ENCODE measurements around the gene ABCA4. TPM values are rescaled to one million over a fixed set of nuclear protein-coding genes. Genes with fewer than 3 reads are reported as not detected.

ABCA4 gene
- total RNA-seq, 1 donor from 2014 or later = 0.49 TPM

DNA sequence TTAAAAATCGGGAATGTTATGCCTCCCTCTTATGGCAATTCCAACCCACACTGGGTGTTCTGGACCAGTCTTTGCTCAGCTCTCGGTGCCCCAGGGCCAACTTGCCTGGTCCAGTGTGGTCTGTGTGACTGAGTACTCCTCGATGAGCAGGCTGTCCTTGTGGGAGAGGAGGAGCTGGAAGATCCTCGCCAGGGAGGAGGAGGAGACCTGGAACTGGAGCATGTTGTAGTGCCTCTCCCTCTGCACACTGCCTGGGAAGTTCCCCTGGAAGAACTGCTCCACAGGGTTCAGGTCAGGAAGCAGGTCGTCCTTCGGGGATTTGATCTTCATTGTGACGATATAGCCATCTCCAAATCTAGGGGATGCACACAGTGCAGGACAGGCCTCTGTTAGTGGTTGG is 123.2 kb downstream of the ABCA4 start:
- DNase-seq (ENCODE audit: extremely low spot score in 2 of 2) = peak in 1 of 2 donors; percentile 72
- H3K27me3 ChIP-seq = no peaks in the 10 kb centered on the region
- no peak overlapping the region for H3K27ac ChIP-seq
- H3K4me1 ChIP-seq = no peaks in the 10 kb centered on the region
- TF ChIP-seq, protein P1, sequence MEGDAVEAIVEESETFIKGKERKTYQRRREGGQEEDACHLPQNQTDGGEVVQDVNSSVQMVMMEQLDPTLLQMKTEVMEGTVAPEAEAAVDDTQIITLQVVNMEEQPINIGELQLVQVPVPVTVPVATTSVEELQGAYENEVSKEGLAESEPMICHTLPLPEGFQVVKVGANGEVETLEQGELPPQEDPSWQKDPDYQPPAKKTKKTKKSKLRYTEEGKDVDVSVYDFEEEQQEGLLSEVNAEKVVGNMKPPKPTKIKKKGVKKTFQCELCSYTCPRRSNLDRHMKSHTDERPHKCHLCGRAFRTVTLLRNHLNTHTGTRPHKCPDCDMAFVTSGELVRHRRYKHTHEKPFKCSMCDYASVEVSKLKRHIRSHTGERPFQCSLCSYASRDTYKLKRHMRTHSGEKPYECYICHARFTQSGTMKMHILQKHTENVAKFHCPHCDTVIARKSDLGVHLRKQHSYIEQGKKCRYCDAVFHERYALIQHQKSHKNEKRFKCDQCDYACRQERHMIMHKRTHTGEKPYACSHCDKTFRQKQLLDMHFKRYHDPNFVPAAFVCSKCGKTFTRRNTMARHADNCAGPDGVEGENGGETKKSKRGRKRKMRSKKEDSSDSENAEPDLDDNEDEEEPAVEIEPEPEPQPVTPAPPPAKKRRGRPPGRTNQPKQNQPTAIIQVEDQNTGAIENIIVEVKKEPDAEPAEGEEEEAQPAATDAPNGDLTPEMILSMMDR (IDR thresholded peaks at IDR 0.05) = no peak
- TF ChIP-seq POLR2A (IDR thresholded peaks at IDR 0.05) (no peak), POLR2AphosphoS5 (IDR thresholded peaks at IDR 0.05; ENCODE audit: insufficient read depth in 1 of 2, low read depth in 1 of 2) (no peak)
- no peaks in the 10 kb centered on the region for H3K36me3 ChIP-seq
- no peaks in the 10 kb centered on the region for H3K9me3 ChIP-seq
- intact Hi-C loops (cut with DNase I) = no loop called here
- H3K4me3 ChIP-seq = no peak overlapping the region

DNA sequence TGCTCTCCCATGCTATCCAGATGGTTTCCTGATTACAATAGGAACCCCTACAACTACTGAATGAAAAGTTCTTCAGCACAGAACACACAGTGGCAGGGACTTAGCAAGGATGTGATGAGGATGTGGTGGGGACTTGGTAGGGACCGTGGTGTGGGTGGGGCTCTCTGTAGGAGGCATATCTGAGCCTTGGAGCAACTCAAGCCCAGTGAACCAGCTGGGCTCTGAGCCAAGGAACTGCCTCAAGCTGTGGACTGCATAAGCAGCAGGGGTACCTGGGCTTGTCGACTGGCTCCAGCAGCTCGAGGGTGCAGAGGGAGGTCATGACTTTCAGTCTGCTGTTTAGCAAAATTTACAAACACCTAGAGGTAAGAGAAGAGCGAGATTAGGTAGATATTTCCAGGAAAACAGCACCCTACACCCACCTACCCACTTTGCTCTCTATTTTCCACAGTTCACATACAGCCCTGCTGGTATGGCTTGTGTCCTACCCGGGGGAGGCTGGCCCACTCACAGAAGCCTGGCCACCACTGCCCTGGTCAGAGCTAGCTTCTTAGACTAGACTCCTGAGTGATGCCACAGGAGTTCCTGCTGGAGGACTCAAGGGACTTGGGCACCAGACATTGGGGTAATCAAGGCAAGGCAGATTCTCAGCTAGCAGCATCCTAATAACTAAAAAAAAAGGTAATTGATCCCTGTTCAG is 125.0 kb downstream of the ABCA4 start:
- peak in 1 of 2 donors; percentile 77 for DNase-seq (ENCODE audit: extremely low spot score in 2 of 2)
- H3K4me1 ChIP-seq = no peaks in the 10 kb centered on the region
- no peak overlapping the region for H3K4me3 ChIP-seq
- no peak overlapping the region for H3K27ac ChIP-seq
- no peaks in the 10 kb centered on the region for H3K9me3 ChIP-seq
- no peaks in the 10 kb centered on the region for H3K27me3 ChIP-seq
- intact Hi-C loops (cut with DNase I) = no loop called here
- TF ChIP-seq POLR2AphosphoS5 (IDR thresholded peaks at IDR 0.05; ENCODE audit: insufficient read depth in 1 of 2, low read depth in 1 of 2) (no peak), POLR2A (IDR thresholded peaks at IDR 0.05) (no peak)
- TF ChIP-seq, protein P1 (IDR thresholded peaks at IDR 0.05) = no peak
- H3K36me3 ChIP-seq = no peaks in the 10 kb centered on the region

- Histone ChIP-seq H3K4me3 (no peak overlapping the region), H3K36me3 (no peaks in the 10 kb centered on the region), H3K9me3 (no peaks in the 10 kb centered on the region), H3K27me3 (no peaks in the 10 kb centered on the region), H3K4me1 (peaks cover 14% of the 10 kb centered on the region), H3K27ac (no peak overlapping the region)
- TF ChIP-seq, protein P1 (IDR thresholded peaks at IDR 0.05) = no peak
- TF ChIP-seq POLR2A (IDR thresholded peaks at IDR 0.05) (no peak), POLR2AphosphoS5 (IDR thresholded peaks at IDR 0.05; ENCODE audit: insufficient read depth in 1 of 2, low read depth in 1 of 2) (no peak)
- intact Hi-C loops (cut with DNase I) = no loop called here
- DNase-seq (ENCODE audit: extremely low spot score in 2 of 2) = peak in 1 of 2 donors; percentile 29
Measured at GRCh38 chr1:93993731-93994130, 127.2 kb downstream of the ABCA4 start.

GRCh38 chr1:93992954-93993353 is 128.0 kb downstream of the ABCA4 start:
- peak in 1 of 2 donors; percentile 47 for DNase-seq (ENCODE audit: extremely low spot score in 2 of 2)
- Histone ChIP-seq H3K36me3 (no peaks in the 10 kb centered on the region), H3K9me3 (no peaks in the 10 kb centered on the region), H3K4me3 (no peak overlapping the region), H3K4me1 (peaks cover 17% of the 10 kb centered on the region), H3K27me3 (no peaks in the 10 kb centered on the region), H3K27ac (no peak overlapping the region)
- TF ChIP-seq POLR2A (IDR thresholded peaks at IDR 0.05) (no peak), POLR2AphosphoS5 (IDR thresholded peaks at IDR 0.05; ENCODE audit: insufficient read depth in 1 of 2, low read depth in 1 of 2) (no peak)
- TF ChIP-seq, protein P1 (IDR thresholded peaks at IDR 0.05) = no peak
- intact Hi-C loops (cut with DNase I) = no loop called here

- DNase-seq (ENCODE audit: extremely low spot score in 2 of 2) = peak in 1 of 2 donors; percentile 71
- TF ChIP-seq, protein P1 (IDR thresholded peaks at IDR 0.05) = no peak
- TF ChIP-seq POLR2A (IDR thresholded peaks at IDR 0.05) (no peak), POLR2AphosphoS5 (IDR thresholded peaks at IDR 0.05; ENCODE audit: insufficient read depth in 1 of 2, low read depth in 1 of 2) (no peak)
Measured at GRCh38 chr1:93992190-93992589, 128.8 kb downstream of the ABCA4 start.

More at GRCh38 chr1:93992190-93992589, 128.8 kb downstream of the ABCA4 start:
- Histone ChIP-seq H3K27ac (no peak overlapping the region), H3K36me3 (no peaks in the 10 kb centered on the region), H3K9me3 (no peaks in the 10 kb centered on the region), H3K27me3 (no peaks in the 10 kb centered on the region), H3K4me3 (no peak overlapping the region), H3K4me1 (peaks cover 17% of the 10 kb centered on the region)
- intact Hi-C loops (cut with DNase I) = no loop called here
